Measurements from ENCODE around the gene BRSK2. TPM values are rescaled to one million over a fixed set of nuclear protein-coding genes. Genes with fewer than 3 reads are reported as not detected.

Gene BRSK2
- total and polyA plus RNA-seq, 9 of the 15 experiments (the other 6 are each of a cell fraction or from before 2014, with no cell fraction given) = 0.06 to 0.52 (median 0.18) TPM; not detected in 5

DNA sequence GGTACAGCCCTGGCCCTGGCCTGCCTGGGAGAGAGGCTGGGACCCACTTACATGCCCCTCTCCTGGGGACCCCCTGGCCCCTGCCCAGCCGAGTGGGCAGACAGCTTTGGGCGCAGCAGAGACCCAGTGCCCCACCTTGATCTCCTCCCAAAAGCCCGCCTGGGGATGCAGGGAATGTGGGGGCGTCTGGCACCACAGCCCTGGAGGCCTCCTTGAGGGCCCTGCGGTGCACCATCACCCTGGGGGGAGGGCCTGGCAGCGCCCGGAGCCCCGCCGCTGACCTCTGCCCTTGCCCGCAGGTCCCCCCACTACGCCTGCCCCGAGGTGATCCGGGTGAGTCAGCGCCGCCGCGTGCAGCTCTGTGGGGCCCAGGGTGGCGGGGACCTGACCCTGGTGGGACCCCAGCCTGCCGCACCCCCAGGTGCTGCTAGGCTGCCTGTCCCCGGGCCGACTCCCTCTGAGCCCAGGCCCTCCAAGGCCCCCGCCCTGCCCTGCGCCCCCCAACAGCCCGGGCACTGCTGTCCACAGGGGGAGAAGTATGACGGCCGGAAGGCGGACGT, 53.2 kb downstream of the BRSK2 start:
- TF ChIP-seq NCOA2 (IDR thresholded peaks at IDR 0.05; ENCODE audit: partially characterized antibody in 2 of 2) = no peak
- TF ChIP-seq, protein P1, sequence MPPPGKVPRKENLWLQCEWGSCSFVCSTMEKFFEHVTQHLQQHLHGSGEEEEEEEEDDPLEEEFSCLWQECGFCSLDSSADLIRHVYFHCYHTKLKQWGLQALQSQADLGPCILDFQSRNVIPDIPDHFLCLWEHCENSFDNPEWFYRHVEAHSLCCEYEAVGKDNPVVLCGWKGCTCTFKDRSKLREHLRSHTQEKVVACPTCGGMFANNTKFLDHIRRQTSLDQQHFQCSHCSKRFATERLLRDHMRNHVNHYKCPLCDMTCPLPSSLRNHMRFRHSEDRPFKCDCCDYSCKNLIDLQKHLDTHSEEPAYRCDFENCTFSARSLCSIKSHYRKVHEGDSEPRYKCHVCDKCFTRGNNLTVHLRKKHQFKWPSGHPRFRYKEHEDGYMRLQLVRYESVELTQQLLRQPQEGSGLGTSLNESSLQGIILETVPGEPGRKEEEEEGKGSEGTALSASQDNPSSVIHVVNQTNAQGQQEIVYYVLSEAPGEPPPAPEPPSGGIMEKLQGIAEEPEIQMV (tag; conservative IDR thresholded peaks at IDR 0.05; ENCODE audit: low read depth) = no peak
- no peak for TF ChIP-seq POLR2G (IDR thresholded peaks at IDR 0.05; ENCODE audit: low read depth, low read length)
- no peak for TF ChIP-seq ZEB2 (IDR thresholded peaks at IDR 0.05)
- TF ChIP-seq MEIS2 (IDR thresholded peaks at IDR 0.05; ENCODE audit: partially characterized antibody) = no peak
- TF ChIP-seq ZNF324 (CRISPR knock-in tag; IDR thresholded peaks at IDR 0.05) = no peak
- no peak for TF ChIP-seq BRD9 (IDR thresholded peaks at IDR 0.05; ENCODE audit: low read depth, partially characterized antibody)
- TF ChIP-seq SRSF9 (IDR thresholded peaks at IDR 0.05; ENCODE audit: borderline replicate concordance, low read depth, low read length) = no peak
- TF ChIP-seq RBM34 (IDR thresholded peaks at IDR 0.05; ENCODE audit: borderline replicate concordance, insufficient read depth, low read length) = no peak
- TF ChIP-seq ZNF699 (CRISPR knock-in tag; IDR thresholded peaks at IDR 0.05; ENCODE audit: insufficient replicate concordance) = no peak
- TF ChIP-seq ZNF507 (tag; conservative IDR thresholded peaks at IDR 0.05) = no peak
- TF ChIP-seq XRCC4 (IDR thresholded peaks at IDR 0.05; ENCODE audit: extremely low read depth, insufficient read depth, insufficient read length) = no peak
- no peak for TF ChIP-seq CCAR2 (IDR thresholded peaks at IDR 0.05; ENCODE audit: low read depth, low read length)
- TF ChIP-seq, protein P2, sequence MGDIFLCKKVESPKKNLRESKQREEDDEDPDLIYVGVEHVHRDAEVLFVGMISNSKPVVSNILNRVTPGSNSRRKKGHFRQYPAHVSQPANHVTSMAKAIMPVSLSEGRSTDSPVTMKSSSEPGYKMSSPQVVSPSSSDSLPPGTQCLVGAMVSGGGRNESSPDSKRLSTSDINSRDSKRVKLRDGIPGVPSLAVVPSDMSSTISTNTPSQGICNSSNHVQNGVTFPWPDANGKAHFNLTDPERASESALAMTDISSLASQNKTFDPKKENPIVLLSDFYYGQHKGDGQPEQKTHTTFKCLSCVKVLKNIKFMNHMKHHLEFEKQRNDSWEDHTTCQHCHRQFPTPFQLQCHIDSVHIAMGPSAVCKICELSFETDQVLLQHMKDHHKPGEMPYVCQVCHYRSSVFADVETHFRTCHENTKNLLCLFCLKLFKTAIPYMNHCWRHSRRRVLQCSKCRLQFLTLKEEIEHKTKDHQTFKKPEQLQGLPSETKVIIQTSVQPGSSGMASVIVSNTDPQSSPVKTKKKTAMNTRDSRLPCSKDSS (IDR thresholded peaks at IDR 0.05; ENCODE audit: low read depth, partially characterized antibody) = no peak
- TF ChIP-seq ZSCAN32 (CRISPR knock-in tag; IDR thresholded peaks at IDR 0.05) = no peak
- no peak for TF ChIP-seq HDGF (IDR thresholded peaks at IDR 0.05)
- TF ChIP-seq, protein P3, sequence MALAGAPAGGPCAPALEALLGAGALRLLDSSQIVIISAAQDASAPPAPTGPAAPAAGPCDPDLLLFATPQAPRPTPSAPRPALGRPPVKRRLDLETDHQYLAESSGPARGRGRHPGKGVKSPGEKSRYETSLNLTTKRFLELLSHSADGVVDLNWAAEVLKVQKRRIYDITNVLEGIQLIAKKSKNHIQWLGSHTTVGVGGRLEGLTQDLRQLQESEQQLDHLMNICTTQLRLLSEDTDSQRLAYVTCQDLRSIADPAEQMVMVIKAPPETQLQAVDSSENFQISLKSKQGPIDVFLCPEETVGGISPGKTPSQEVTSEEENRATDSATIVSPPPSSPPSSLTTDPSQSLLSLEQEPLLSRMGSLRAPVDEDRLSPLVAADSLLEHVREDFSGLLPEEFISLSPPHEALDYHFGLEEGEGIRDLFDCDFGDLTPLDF (CRISPR knock-in tag; IDR thresholded peaks at IDR 0.05) = no peak
- no peak for TF ChIP-seq PHB2 (IDR thresholded peaks at IDR 0.05; ENCODE audit: low read depth)
- TF ChIP-seq NEUROD1 (IDR thresholded peaks at IDR 0.05; ENCODE audit: borderline replicate concordance, low read depth, low read length, partially characterized antibody) = no peak
- H3K4me3 ChIP-seq = no peak overlapping the region
- 1% methylated on average over 15 of the region's 28 CpGs for WGBS (ENCODE audit: insufficient coverage, low coverage, missing lambda C conversion rate)
- ATAC-seq = no peak
- ChIA-PET CTCF (ENCODE audit: low intra/inter-chr PET ratio) (no interaction called here), POLR2A (interaction anchor here (0.7 kb wide), 1 partner anchor 59 kb away, joined by 3 read pairs; no protein-coding TSS in a partner anchor)
- no peak overlapping the region for H2AFZ ChIP-seq (ENCODE audit: low read depth, low read length)
- H3K27me3 ChIP-seq (ENCODE audit: control insufficient read depth in 2 of 2, insufficient read depth in 2 of 2, low read length in 2 of 2) = peaks cover 0 to 29% of the 10 kb centered on the region in 2 experiments; a peak in 2 of 5 replicates
- no peak for DNase-seq (ENCODE audit: extremely low read depth in 1 of 4, low spot score in 3 of 4)
- H3K9me3 ChIP-seq (replicated peaks; ENCODE audit: control insufficient read depth, insufficient read depth, low read depth, low read length) = no peaks in the 10 kb centered on the region
- BruUV-seq (replicated peaks) = no TSS peak
- intact Hi-C loops (cut with micrococcal nuclease) (no loop called here), in situ Hi-C loops (cut with MboI) (no loop called here)
- H3K9ac ChIP-seq (ENCODE audit: insufficient read depth in 1 of 2, low read depth in 2 of 2, low read length in 2 of 2) = no peak overlapping the region
- H3K4me1 ChIP-seq (replicated peaks in 1 of 2; ENCODE audit: control insufficient read depth in 2 of 2, insufficient read depth in 2 of 2, low read length in 2 of 2) = peaks cover 0 to 57% of the 10 kb centered on the region in 2 experiments; a peak in 2 of 5 replicates
- peaks cover 9% of the 10 kb centered on the region; the same call in 1 of the 2 replicates for H4K20me1 ChIP-seq (replicated peaks; ENCODE audit: control insufficient read depth, insufficient read depth, low read length)
- no peak for FAIRE-seq
- no peak overlapping the region for H3K27ac ChIP-seq (ENCODE audit: extremely low read depth, low read depth, low read length)
- H3K9me1 ChIP-seq (ENCODE audit: control insufficient read depth, insufficient read depth, low read length) = no peaks in the 10 kb centered on the region
- no peaks in the 10 kb centered on the region for H3K36me3 ChIP-seq (ENCODE audit: control insufficient read depth, insufficient read depth, low read length)
- H3K4me2 ChIP-seq (ENCODE audit: insufficient read depth, low read length) = no peak overlapping the region
- no peaks in the 10 kb centered on the region for H3K79me2 ChIP-seq (ENCODE audit: control insufficient read depth, insufficient read depth, low read length)

Data from K562 (cell line).